ENCODE results near the gene CH25H. TPM values are rescaled to one million over a fixed set of nuclear protein-coding genes. Genes with fewer than 3 reads are reported as not detected.
"Not testable (repeated sequence)": the region's sequence is repeated elsewhere in the genome, so short reads cannot be mapped to it uniquely, and the experiment has no call there.

Gene CH25H
- total RNA-seq, 1 experiment from 2014 or later, result 0.72 TPM

- DNase-seq (ENCODE audit: low read depth), result no peak
These were observed 9.6 kb downstream of the CH25H start for GRCh38 chr10:89197473-89197872.

- not testable (repeated sequence) for DNase-seq (ENCODE audit: low read depth)
These were observed 15.8 kb downstream of the CH25H start for GRCh38 chr10:89191301-89191700.

DNA sequence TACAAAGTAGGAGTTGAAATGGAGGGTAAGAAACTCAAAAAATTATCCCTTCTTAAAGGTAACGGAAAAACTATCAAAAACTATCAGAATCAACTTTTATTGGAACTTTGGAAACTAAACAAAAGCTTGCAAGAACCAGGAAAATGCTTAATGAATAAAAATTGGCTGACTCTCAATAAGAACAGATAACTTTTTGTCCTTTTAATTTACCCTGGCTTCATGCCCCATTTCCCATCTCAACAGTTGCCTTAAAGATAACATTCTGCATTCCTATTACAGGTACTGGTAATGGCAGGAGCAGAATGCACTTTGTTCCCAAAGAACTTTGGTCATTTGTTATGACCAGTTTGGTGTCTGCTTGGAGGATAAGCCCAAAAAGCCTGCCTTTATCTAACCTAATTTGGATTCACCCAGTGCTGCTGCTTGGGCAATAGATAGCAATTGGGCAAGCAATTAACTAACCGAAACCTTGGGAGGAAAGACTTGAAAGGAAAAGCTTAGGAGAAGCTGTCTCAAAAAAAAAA lies 17.8 kb downstream of the CH25H start:
- DNase-seq (ENCODE audit: low read depth), result no peak

GRCh38 chr10:89185658-89186057 lies 21.5 kb downstream of the CH25H start:
- DNase-seq (ENCODE audit: low read depth), result no peak

GRCh38 chr10:89184638-89185037 lies 22.5 kb downstream of the CH25H start:
- DNase-seq (ENCODE audit: low read depth), result no peak

DNA sequence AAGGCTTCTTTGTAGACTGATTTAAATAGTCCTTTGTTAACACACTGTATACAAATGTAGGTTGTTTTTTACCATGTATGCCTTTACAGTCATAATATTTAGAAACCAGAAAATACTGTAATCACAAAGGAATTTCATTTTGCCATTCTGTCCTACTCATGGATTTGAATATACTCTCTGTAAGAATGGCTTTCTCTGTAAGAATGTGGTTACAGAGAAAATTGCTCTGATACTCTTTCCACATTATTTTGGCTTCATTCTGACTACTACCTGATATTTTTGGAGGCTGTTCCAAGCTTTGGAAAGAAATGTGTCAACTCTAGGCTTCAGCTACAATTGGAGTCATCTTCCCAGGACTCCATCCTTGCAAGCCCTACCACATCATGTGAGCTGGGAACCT lies 23.5 kb downstream of the CH25H start:
- DNase-seq (ENCODE audit: low read depth), result peak; percentile 5

DNA sequence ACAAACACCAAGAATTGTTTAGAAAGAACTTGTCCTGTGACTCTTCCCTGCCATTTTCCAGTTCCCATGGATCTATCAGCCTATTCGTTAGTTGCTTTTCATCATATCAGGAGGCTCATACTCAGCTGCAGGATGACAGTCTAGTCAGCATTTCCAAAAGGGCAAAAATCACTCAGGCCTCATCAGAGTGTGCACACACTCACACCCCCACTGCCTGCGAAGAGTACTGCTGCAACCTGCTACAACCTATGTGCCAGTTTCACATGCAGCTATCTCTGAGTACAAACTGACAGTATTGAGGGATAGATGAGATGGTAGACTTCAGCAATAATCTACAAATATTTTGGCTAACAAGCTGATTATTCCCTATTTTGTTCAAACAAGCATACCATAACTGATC lies 24.2 kb downstream of the CH25H start:
- DNase-seq (ENCODE audit: low read depth), result no peak

DNA sequence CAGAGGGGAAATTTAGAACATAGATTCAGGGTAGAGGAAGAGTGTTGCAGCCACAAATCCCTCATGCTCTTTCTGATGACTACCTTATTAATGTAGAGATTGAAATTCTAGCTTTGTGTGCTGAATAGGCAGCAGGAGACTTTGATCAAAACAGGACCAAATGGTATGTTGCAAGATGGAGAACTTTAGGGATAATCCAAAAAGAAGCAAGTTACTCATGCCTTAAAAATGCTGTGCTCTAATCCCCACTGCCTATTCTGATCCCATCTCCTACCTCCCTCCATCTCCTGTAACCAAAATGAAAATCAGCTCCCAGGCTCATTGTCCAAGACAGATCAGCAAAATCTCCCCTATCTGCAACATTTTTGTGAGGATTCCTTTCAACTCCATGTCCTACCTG lies 31.3 kb downstream of the CH25H start:
- DNase-seq (ENCODE audit: low read depth), result no peak

DNA sequence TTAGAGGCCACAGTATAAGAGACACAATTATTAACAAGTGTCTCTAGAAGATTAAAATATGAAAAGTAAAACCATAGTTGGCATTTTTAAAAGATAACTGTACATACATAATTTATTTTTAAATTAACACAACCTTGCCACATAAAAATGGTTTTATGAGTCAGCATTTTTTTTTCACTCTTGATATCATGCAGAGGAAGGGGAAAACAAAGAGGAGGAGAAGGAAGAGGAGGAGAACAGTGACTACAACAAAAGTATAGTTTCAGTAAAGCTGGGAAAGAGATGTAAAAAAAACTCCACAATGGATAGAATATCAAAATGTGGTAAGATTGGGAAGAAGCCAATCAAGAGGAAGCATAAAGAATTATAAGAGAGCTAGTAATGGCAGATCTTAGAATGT lies 34.0 kb downstream of the CH25H start:
- DNase-seq (ENCODE audit: low read depth), result no peak

DNA sequence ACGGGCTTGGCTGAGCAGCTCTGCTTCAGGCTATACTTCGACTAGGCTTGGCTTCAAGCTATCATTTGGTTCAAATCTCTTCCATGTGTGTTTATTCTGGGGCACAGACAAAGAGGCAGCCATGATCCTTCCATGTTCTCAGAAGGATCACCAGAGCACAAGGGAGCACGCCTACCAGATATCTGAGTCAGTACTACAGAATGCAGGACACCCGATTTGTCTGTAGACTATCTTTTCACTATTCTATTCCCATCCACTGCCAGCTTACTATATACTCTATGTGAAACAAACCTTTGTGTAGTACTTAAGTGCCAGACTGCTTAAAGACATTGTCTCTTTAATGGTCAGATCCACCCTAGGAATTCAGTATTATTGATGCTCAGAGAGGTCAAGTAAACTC lies 35.1 kb downstream of the CH25H start:
- DNase-seq (ENCODE audit: low read depth), result peak; percentile 62

GRCh38 chr10:89171263-89171872 lies 35.7 kb downstream of the CH25H start:
- peak; percentile 2 for DNase-seq (ENCODE audit: low read depth)

- not testable (repeated sequence) for DNase-seq (ENCODE audit: low read depth)
These were observed 38.7 kb downstream of the CH25H start for GRCh38 chr10:89168354-89168900.

GRCh38 chr10:89167915-89168314 lies 39.2 kb downstream of the CH25H start:
- DNase-seq (ENCODE audit: low read depth), result no peak

DNA sequence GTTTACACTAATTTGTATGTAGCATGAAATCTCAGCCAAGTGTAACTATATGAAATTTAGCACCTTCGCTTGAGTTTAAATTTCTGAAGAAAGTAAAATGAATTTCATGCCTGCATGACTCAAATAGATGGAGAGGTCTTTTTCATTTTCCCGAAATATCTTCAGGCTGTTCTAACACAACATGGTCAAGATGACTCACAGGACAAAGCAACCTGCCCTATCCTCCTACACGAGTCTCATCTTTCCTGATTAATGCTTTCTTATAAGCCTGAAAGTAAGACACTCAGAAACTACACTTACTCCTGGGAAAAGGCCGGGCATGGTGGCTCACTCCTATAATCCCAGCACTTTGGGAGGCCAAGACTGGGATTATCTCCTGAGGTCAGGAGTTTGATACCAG lies 41.2 kb downstream of the CH25H start:
- peak; percentile 72 for DNase-seq (ENCODE audit: low read depth)

GRCh38 chr10:89164920-89165319 lies 42.2 kb downstream of the CH25H start:
- DNase-seq (ENCODE audit: low read depth), result no peak

- no peak for DNase-seq (ENCODE audit: low read depth)
These were observed 43.0 kb downstream of the CH25H start for GRCh38 chr10:89164080-89164479.

GRCh38 chr10:89163265-89163995 lies 43.7 kb downstream of the CH25H start:
- no peak for DNase-seq (ENCODE audit: low read depth)

- no peak for DNase-seq (ENCODE audit: low read depth)
These were observed 44.5 kb downstream of the CH25H start for GRCh38 chr10:89162596-89162995.

- no peak for DNase-seq (ENCODE audit: low read depth)
These were observed 46.8 kb downstream of the CH25H start for GRCh38 chr10:89160339-89160738.

- no peak for DNase-seq (ENCODE audit: low read depth)
These were observed 47.4 kb downstream of the CH25H start for GRCh38 chr10:89159761-89160160.

- no peak for DNase-seq (ENCODE audit: low read depth)
These were observed 47.8 kb downstream of the CH25H start for GRCh38 chr10:89159316-89159715.

GRCh38 chr10:89158446-89158845 lies 48.7 kb downstream of the CH25H start:
- peak; percentile 62 for DNase-seq (ENCODE audit: low read depth)

All from RPMI7951 (cell line).